Fibroblast of skin of back (primary cell): ENCODE measurements around the gene SCFD1. TPM values are rescaled to one million over a fixed set of nuclear protein-coding genes. Genes with fewer than 3 reads are reported as not detected.
"Not testable (repeated sequence)": the region's sequence is repeated elsewhere in the genome, so short reads cannot be mapped to it uniquely, and the experiment has no call there.

Experiments used
- DNase-seq: peaks from one replicate; pipeline ENCODE4 v3.0.0-alpha.2; 2013
- polyA plus RNA-seq, 2 experiments: library from polyadenylated mRNA; unstranded; fragments of 120-200 nt; gene quantifications; one replicate each; pipeline ENCODE4 v1.2.1, GENCODE V29; 2013; ENCODE audit not compliant: insufficient read length in 2 of 2

Gene SCFD1
- 63.3 TPM for polyA plus RNA-seq (2013, experiment 1 of 2; ENCODE audit: insufficient read length)
- polyA plus RNA-seq (2013, experiment 2 of 2; ENCODE audit: insufficient read length): 83.6 TPM

DNA sequence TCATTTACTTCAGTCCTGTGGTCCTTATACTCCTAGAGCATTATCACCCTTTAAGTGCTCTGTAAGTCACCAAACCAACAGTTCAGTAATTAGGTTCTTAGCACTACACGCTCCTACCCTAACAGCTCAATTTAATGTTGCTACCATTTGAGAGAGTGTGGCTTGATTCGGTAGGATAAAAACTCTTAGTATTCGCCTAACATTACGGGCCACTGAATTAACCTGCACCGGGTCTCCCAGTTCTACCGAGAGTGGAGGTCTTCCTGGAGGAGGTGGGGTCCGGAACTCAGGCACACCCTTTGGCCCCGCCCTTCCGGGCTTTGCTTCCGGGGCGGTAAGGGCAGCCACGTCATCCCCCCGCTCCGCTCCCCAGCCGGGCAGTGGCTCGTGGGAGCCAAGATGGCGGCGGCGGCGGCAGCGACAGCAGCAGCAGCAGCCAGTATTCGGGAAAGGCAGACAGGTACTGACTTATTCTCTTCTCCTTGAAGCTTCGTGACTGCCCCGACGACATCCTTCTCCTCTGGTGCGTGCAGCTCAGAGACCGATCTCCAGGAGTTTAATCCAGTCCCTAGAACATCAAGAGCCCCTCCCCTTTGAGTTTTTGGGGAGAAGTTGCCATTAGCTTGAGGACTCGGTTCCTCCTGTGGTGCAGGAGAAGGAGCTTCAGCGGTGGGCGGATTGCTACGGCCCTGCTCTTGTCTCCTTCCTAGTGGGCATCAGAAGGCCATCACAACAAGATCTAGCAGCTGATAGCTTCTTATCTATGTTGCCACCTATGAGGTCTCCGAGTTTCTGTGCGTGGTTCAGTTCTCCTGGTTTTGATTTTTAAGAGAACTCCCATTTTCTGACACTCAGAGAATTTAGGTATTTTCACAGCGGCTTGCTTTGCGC, at the start of gene SCFD1:
Gene SCFD1, plus strand, starts transcription at position 380 of the 891 bp plus-strand sequence. Its CDS starts 20 bp downstream, at position 400.
- peak; percentile 90 for DNase-seq

GRCh38 chr14:30572771-30573170, 49.3 kb upstream of the SCFD1 start:
- DNase-seq: no peak

DNA sequence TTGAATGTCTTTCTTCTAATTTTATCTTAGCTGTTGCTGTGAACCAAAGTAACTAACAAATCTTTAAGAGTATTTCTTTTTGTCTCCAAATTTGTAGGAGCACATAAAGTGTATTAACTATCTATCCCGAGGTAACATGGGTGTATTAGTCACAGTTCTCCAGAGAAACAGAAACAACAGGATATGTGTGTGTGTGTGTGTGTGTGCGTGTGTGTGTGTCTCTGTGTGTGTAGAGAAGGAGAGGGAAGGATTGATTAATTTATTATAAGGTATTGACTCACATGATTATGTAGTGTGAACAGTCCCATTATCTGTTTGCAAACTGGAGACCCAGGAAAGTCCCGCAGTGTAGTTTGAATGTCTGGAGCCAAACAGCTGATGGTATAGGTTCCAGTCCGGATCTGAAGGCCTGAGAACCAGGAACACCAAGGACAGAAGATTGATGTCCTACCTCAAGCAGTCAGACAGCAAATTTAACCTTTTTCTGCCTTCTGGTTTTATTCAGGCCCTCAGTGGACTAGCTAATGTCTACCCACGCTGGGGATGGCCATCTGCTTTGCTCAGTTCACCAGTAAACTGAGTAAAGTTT, 48.8 kb upstream of the SCFD1 start:
- peak; percentile 59 for DNase-seq

GRCh38 chr14:30573966-30574365, 48.2 kb upstream of the SCFD1 start:
- DNase-seq: no peak

DNA sequence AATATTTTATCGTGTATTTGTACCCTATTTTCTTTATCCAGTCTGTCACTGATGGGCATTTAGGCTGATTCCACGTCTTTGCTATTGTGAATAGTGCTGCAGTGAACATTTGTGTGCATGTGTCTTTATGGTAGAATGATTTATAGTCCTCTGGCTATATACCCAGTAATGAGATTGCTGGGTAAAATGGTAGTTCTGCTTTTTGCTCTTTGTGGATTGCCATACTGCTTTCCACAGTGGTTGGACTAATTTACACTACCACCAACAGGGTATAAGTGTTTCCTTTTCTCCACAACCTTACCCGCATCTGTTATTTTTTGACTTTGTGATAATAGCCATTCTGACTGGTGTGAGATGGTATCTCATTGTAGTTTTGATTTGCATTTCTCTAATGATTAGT, 47.3 kb upstream of the SCFD1 start:
- DNase-seq: not testable (repeated sequence)

- DNase-seq: not testable (repeated sequence)
Measured at GRCh38 chr14:30576333-30576732, 45.8 kb upstream of the SCFD1 start.

- DNase-seq: peak; percentile 22
Measured at GRCh38 chr14:30580616-30581282, 41.4 kb upstream of the SCFD1 start.

DNA sequence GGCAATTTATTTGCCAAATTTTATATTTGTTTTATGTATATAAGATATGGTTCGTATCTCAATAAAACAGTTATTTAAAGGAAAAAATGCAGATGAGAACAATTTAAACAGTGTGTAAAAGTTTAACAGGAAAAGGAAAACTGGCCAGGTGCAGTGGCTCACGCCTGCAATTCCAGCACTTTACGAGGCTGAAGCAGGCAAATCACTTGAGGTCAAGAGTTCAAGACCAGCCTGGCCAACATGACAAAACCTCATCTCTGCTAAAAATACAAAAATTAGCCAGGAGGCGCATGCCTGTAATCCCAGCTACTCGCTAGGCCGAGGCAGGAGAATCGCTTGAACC, 40.9 kb upstream of the SCFD1 start:
- no peak for DNase-seq

DNA sequence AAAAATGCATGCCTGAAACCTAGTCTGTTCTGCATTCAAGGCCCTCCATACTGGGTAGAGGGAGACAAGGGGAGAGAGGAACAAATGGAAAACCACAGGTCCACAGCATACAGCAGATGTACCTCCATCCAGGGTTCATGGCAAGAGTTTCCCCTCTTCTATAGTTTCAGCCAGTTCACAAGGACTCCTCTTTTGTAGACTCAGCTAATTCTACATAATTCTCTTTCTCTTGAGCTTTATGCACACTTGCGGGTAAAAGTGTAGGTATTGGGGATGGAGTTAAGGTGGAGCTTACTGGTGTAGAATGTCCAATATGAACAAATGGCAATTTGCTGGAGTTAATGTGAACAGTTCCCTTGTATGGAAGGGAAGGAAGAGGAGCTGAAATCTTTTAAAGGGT, 39.7 kb upstream of the SCFD1 start:
- DNase-seq: no peak

- no peak for DNase-seq
Measured at GRCh38 chr14:30584058-30584630, 38.0 kb upstream of the SCFD1 start.

DNA sequence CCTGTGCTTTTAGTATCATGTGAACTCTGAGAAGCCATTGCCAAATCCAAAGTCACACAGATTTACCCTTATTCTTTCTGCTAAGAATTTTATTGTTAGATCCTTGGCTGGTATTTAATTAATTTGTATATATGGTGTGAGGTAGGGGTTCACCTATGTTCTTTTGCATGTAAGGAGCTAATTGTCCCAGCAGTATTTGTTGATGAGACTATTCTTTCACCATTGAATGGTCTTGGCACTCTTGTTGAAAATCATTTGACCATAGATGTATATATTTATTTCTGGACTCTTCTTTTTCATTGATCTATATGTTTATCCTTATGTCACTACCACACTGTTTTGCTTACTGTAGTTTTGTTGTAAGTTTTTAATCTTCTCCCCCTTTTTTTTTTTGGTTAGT, 36.9 kb upstream of the SCFD1 start:
- DNase-seq: no peak

DNA sequence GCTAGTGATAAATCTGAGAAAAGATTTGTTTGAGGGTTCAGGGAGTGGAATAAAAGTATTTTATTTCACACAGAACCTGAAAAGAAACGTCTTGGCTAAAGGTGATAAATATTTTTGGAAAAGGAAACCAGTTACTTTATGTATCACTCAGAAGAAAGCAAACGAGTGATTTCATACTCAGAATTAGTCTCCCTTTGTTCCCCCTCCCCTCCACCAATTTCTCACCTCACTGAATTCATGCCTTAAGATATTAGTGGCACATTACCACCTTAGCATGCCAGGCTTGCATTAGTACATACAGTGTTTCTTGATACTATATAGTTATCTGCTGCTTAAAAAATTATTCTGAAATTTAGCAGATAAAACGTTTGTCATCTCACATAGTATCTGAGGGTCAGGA, 35.0 kb upstream of the SCFD1 start:
- no peak for DNase-seq

GRCh38 chr14:30588873-30589272, 33.2 kb upstream of the SCFD1 start:
- no peak for DNase-seq

DNA sequence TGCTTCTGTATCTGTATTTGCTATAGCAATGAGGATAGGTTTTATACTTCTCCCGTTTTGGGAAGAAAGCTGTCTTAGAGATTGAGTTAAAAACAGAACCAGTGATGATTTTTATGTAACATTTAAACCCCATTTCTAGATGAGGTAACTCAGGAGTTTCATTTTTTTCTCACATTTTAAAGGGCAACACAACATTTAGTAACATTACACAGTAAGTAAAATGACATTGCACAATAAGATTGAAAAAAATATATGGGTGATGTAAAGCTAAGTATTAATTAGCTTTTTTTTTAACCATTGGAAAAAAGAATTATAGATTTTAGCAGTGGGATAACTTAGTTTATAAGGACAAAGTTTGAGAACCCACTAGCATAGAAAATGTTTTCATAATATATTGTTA, 25.2 kb upstream of the SCFD1 start:
- no peak for DNase-seq

GRCh38 chr14:30597504-30597903, 24.6 kb upstream of the SCFD1 start:
- no peak for DNase-seq

GRCh38 chr14:30600922-30601918, 20.9 kb upstream of the SCFD1 start:
- DNase-seq: no peak

GRCh38 chr14:30603402-30603801, 18.7 kb upstream of the SCFD1 start:
- DNase-seq: peak; percentile 8

GRCh38 chr14:30604696-30605095, 17.4 kb upstream of the SCFD1 start:
- not testable (repeated sequence) for DNase-seq

DNA sequence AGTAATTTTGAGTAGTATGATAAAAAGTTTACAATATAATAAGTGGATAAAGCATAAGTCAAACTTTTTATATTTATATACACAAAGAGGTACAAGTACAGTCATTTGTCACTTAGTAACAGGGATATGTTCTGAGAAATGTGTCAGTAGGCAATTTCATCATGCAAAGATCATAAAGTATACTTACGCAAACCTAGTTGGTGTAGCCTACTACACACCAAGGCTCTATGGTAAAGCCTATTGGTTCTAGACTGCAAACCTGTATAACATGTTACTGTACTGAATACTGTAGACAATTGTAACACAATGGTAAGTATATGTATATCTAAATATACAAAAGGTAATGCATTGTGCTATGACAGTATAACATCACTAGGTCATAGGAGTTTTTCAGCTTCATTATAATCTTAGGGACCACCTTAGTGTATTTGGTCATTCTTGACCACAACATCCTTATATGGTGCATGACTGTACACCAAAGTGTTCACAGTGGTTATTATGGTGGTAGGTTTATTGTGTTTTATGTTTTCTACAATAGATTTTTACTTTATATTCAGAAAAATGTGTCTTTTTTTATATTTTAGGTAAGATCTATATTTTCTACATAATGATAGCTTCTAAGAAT, 14.9 kb upstream of the SCFD1 start:
- peak; percentile 45 for DNase-seq

- DNase-seq: peak; percentile 60
Measured at GRCh38 chr14:30608533-30609006, 13.5 kb upstream of the SCFD1 start.

- DNase-seq: peak; percentile 56
Measured at GRCh38 chr14:30610787-30611343, 11.3 kb upstream of the SCFD1 start.
